ENCODE measurements around the gene ZNF263. TPM values are rescaled to one million over a fixed set of nuclear protein-coding genes. Genes with fewer than 3 reads are reported as not detected.

Gene ZNF263
- total and polyA plus RNA-seq, 2 of the 13 experiments (the other 11 are each of a cell fraction or from before 2014, with no cell fraction given), result 10.2 to 41.2 TPM

- TF ChIP-seq FIP1L1 (IDR thresholded peaks at IDR 0.05; ENCODE audit: borderline replicate concordance, insufficient read depth, low read depth, low read length) (no peak), POLR2AphosphoS5 (IDR thresholded peaks at IDR 0.05; ENCODE audit: low read depth, low read length) (no peak), ZNF615 (CRISPR knock-in tag; IDR thresholded peaks at IDR 0.05; ENCODE audit: borderline replicate concordance) (no peak), ZNF616 (CRISPR knock-in tag; IDR thresholded peaks at IDR 0.05; ENCODE audit: low read depth) (no peak), TEF (CRISPR knock-in tag; IDR thresholded peaks at IDR 0.05) (no peak), ZNF629 (CRISPR knock-in tag; conservative IDR thresholded peaks at IDR 0.05) (no peak), PRPF4 (IDR thresholded peaks at IDR 0.05; ENCODE audit: low read depth, low read length, poor library complexity, severe bottlenecking) (no peak), ZNF768 (CRISPR knock-in tag; IDR thresholded peaks at IDR 0.05) (peak; percentile 31; the same call in 1 of the 2 replicates), PTBP1 (IDR thresholded peaks at IDR 0.05; ENCODE audit: low read depth, low read length, poor library complexity, severe bottlenecking) (no peak), MED13 (CRISPR knock-in tag; IDR thresholded peaks at IDR 0.05) (no peak), SP5 (CRISPR knock-in tag; IDR thresholded peaks at IDR 0.05; ENCODE audit: borderline replicate concordance, low read depth) (no peak), ZKSCAN1 (IDR thresholded peaks at IDR 0.05; ENCODE audit: low read length) (no peak), JUNB (CRISPR knock-in tag; IDR thresholded peaks at IDR 0.05; ENCODE audit: borderline replicate concordance) (no peak), TIGD3 (CRISPR knock-in tag; IDR thresholded peaks at IDR 0.05; ENCODE audit: borderline replicate concordance) (no peak), BHLHE40 (IDR thresholded peaks at IDR 0.05; ENCODE audit: low read length) (no peak), HCFC1 (IDR thresholded peaks at IDR 0.05; ENCODE audit: low read depth, low read length) (no peak), DNMT3B (CRISPR knock-in tag; conservative IDR thresholded peaks at IDR 0.05) (no peak)
- TF ChIP-seq, protein P1, sequence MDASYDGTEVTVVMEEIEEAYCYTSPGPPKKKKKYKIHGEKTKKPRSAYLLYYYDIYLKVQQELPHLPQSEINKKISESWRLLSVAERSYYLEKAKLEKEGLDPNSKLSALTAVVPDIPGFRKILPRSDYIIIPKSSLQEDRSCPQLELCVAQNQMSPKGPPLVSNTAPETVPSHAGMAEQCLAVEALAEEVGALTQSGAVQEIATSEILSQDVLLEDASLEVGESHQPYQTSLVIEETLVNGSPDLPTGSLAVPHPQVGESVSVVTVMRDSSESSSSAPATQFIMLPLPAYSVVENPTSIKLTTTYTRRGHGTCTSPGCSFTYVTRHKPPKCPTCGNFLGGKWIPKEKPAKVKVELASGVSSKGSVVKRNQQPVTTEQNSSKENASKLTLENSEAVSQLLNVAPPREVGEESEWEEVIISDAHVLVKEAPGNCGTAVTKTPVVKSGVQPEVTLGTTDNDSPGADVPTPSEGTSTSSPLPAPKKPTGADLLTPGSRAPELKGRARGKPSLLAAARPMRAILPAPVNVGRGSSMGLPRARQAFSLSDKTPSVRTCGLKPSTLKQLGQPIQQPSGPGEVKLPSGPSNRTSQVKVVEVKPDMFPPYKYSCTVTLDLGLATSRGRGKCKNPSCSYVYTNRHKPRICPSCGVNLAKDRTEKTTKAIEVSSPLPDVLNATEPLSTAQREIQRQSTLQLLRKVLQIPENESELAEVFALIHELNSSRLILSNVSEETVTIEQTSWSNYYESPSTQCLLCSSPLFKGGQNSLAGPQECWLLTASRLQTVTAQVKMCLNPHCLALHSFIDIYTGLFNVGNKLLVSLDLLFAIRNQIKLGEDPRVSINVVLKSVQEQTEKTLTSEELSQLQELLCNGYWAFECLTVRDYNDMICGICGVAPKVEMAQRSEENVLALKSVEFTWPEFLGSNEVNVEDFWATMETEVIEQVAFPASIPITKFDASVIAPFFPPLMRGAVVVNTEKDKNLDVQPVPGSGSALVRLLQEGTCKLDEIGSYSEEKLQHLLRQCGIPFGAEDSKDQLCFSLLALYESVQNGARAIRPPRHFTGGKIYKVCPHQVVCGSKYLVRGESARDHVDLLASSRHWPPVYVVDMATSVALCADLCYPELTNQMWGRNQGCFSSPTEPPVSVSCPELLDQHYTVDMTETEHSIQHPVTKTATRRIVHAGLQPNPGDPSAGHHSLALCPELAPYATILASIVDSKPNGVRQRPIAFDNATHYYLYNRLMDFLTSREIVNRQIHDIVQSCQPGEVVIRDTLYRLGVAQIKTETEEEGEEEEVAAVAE (CRISPR knock-in tag; IDR thresholded peaks at IDR 0.05; ENCODE audit: borderline replicate concordance), result no peak
- TF ChIP-seq, protein P2, sequence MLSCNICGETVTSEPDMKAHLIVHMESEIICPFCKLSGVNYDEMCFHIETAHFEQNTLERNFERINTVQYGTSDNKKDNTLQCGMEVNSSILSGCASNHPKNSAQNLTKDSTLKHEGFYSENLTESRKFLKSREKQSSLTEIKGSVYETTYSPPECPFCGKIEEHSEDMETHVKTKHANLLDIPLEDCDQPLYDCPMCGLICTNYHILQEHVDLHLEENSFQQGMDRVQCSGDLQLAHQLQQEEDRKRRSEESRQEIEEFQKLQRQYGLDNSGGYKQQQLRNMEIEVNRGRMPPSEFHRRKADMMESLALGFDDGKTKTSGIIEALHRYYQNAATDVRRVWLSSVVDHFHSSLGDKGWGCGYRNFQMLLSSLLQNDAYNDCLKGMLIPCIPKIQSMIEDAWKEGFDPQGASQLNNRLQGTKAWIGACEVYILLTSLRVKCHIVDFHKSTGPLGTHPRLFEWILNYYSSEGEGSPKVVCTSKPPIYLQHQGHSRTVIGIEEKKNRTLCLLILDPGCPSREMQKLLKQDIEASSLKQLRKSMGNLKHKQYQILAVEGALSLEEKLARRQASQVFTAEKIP (CRISPR knock-in tag; IDR thresholded peaks at IDR 0.05; ENCODE audit: borderline replicate concordance), result no peak
- TF ChIP-seq, protein P3, sequence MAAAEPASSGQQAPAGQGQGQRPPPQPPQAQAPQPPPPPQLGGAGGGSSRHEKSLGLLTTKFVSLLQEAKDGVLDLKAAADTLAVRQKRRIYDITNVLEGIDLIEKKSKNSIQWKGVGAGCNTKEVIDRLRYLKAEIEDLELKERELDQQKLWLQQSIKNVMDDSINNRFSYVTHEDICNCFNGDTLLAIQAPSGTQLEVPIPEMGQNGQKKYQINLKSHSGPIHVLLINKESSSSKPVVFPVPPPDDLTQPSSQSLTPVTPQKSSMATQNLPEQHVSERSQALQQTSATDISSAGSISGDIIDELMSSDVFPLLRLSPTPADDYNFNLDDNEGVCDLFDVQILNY (CRISPR knock-in tag; conservative IDR thresholded peaks at IDR 0.05), result no peak
Observed at GRCh38 chr16:3283543-3284447, 504 bp downstream of the ZNF263 start (continued).

All from HepG2 (cell line).